Activated naive CD8-positive, alpha-beta T cell treated with anti-CD3 and anti-CD28 coated beads, Interleukin-2, amount 50 U/mL, for 24 hours (primary cell): Measurements from ENCODE around the gene UBE3B.

Experiments
- ATAC-seq: fragments of 150-1000 bp; cut with Tn5 transposase; one replicate; pipeline ENCODE4 v1.10.0; 2021
- DNase-seq: peaks from one replicate; pipeline ENCODE4 v3.0.0; 2021
- H3K27ac Mint-ChIP-seq: one replicate; pipeline ENCODE4 v1.8.0; 2021; ENCODE audit warnings: mild to moderate bottlenecking, mixed read lengths
- H3K27me3 Mint-ChIP-seq: one replicate; pipeline ENCODE4 v1.8.0; 2021; ENCODE audit warnings: mixed read lengths
- H3K36me3 Mint-ChIP-seq: one replicate; pipeline ENCODE4 v1.8.0; 2021; ENCODE audit warnings: low read depth, mixed read lengths
- H3K4me1 Mint-ChIP-seq: one replicate; pipeline ENCODE4 v1.8.0; 2021; ENCODE audit warnings: mixed read lengths
- H3K4me3 Mint-ChIP-seq: one replicate; pipeline ENCODE4 v1.8.0; 2021; ENCODE audit warnings: mild to moderate bottlenecking, moderate library complexity, mixed read lengths
- H3K9me3 Mint-ChIP-seq: one replicate; pipeline ENCODE4 v1.8.0; 2021; ENCODE audit warnings: mixed read lengths

The UBE3B gene

DNA sequence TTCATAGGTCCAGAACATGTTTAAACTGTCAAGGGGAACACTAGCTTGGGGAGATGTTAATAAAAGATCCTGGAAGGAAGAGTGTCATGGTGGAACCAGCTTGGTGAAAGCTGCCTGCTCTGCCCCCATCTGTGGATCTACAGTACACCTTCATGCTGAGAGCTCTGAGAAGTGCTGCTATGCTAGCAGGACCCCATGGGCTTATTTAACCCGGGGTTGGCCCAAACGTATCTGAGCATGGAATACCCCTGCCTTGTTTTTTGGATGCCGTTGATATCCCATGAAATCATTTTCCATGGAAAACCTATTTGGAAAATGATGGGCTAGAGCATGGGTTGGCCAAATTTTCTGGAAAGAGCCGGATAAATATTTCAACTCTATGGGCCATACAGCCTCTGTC, 14.2 kb downstream of the UBE3B start:
- no peaks in the 10 kb centered on the region for H3K27me3 Mint-ChIP-seq
- ATAC-seq (no peak), DNase-seq (no peak)
- H3K4me3 Mint-ChIP-seq = no peak overlapping the region
- no peaks in the 10 kb centered on the region for H3K4me1 Mint-ChIP-seq
- H3K36me3 Mint-ChIP-seq = peaks cover 25% of the 10 kb centered on the region
- H3K9me3 Mint-ChIP-seq = no peaks in the 10 kb centered on the region
- no peak overlapping the region for H3K27ac Mint-ChIP-seq

DNA sequence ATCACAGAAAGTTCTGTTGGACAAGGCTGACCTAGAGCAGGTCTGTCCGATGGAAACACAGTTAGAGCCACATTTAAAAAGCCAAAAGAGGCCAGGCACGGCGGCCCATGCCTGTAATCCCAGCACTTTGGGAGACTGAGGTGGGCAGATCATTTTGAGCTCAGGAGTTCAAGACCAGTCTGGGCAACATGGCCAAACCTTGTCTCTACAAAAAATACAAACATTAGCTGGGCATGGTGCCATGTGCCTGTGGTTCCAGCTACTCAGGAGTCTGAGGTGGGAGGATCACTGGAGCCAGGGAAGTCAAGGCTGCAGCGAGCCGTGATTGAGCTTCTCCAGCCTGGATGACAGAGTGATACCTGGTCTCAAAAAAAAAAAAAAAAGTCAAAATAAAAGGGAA, 14.9 kb downstream of the UBE3B start:
- Mint-ChIP-seq H3K27ac (no peak overlapping the region), H3K4me1 (no peaks in the 10 kb centered on the region), H3K27me3 (no peaks in the 10 kb centered on the region), H3K36me3 (peaks cover 24% of the 10 kb centered on the region), H3K4me3 (no peak overlapping the region), H3K9me3 (no peaks in the 10 kb centered on the region)
- DNase-seq = no peak
- no peak for ATAC-seq

- H3K9me3 Mint-ChIP-seq = no peaks in the 10 kb centered on the region
- peaks cover 29% of the 10 kb centered on the region for H3K36me3 Mint-ChIP-seq
- H3K27ac Mint-ChIP-seq = no peak overlapping the region
- H3K4me1 Mint-ChIP-seq = no peaks in the 10 kb centered on the region
- no peak for DNase-seq
- no peak for ATAC-seq
- H3K4me3 Mint-ChIP-seq = no peak overlapping the region
- H3K27me3 Mint-ChIP-seq = no peaks in the 10 kb centered on the region
Measured at GRCh38 chr12:109493090-109493489, 15.7 kb downstream of the UBE3B start.

DNA sequence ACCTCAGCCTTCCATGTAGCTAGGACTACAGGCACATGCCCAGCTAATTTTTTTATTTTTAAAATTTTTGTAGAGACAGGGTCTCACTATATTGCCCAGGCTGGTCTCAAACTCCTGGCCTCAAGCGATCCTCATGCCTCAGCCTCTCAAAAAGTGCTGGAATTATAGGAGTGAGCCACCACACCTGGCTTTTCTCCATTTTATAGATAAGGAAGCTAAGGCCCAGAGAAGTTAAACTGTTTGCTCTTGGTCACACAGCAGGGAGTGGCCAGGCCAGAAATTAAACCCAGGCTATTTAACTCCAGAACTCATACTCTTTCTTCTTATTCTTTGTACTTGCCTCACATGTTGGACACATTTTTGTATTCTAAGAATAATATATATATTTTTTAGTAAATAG, 16.5 kb downstream of the UBE3B start:
- DNase-seq = no peak
- Mint-ChIP-seq H3K36me3 (peaks cover 32% of the 10 kb centered on the region), H3K4me3 (no peak overlapping the region), H3K27ac (no peak overlapping the region), H3K27me3 (no peaks in the 10 kb centered on the region), H3K4me1 (no peaks in the 10 kb centered on the region), H3K9me3 (no peaks in the 10 kb centered on the region)
- ATAC-seq = no peak

GRCh38 chr12:109494348-109494881, 17.0 kb downstream of the UBE3B start:
- no peak for DNase-seq
- Mint-ChIP-seq H3K9me3 (no peaks in the 10 kb centered on the region), H3K4me1 (no peaks in the 10 kb centered on the region), H3K27ac (no peak overlapping the region), H3K27me3 (no peaks in the 10 kb centered on the region), H3K4me3 (no peak overlapping the region), H3K36me3 (peaks cover 29% of the 10 kb centered on the region)
- ATAC-seq = no peak

DNA sequence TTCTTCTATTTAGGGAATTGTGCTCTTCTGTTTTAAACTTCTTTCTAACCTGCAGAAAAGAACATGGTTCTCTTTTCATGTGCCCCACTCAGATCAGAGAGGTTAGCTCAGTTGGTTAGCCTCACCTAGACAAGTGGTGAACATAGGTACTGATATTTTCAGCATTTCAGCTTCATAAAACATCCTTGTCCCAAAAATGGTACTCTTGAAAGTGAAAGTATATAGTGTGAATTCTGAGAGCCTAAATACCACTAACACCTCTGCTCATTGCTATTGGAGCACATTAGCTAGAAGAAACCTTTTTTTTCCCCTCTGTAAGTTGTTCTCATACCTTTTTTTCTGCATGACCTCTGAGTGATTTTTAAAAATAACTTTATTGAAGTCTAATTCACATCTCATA, 17.6 kb downstream of the UBE3B start:
- H3K27me3 Mint-ChIP-seq = no peaks in the 10 kb centered on the region
- DNase-seq (no peak), ATAC-seq (no peak)
- no peaks in the 10 kb centered on the region for H3K4me1 Mint-ChIP-seq
- no peaks in the 10 kb centered on the region for H3K9me3 Mint-ChIP-seq
- H3K27ac Mint-ChIP-seq = no peak overlapping the region
- H3K4me3 Mint-ChIP-seq = no peak overlapping the region
- peaks cover 28% of the 10 kb centered on the region for H3K36me3 Mint-ChIP-seq

GRCh38 chr12:109496306-109496705, 18.9 kb downstream of the UBE3B start:
- ATAC-seq (no peak), DNase-seq (no peak)
- no peaks in the 10 kb centered on the region for H3K4me1 Mint-ChIP-seq
- no peak overlapping the region for H3K4me3 Mint-ChIP-seq
- H3K27me3 Mint-ChIP-seq = no peaks in the 10 kb centered on the region
- no peaks in the 10 kb centered on the region for H3K9me3 Mint-ChIP-seq
- H3K27ac Mint-ChIP-seq = no peak overlapping the region
- peaks cover 34% of the 10 kb centered on the region for H3K36me3 Mint-ChIP-seq

- DNase-seq (no peak), ATAC-seq (no peak)
- peaks cover 37% of the 10 kb centered on the region for H3K36me3 Mint-ChIP-seq
- H3K4me3 Mint-ChIP-seq = no peak overlapping the region
- H3K27ac Mint-ChIP-seq = no peak overlapping the region
- no peaks in the 10 kb centered on the region for H3K27me3 Mint-ChIP-seq
- no peaks in the 10 kb centered on the region for H3K9me3 Mint-ChIP-seq
- no peaks in the 10 kb centered on the region for H3K4me1 Mint-ChIP-seq
Measured at GRCh38 chr12:109497675-109498074, 20.2 kb downstream of the UBE3B start.

DNA sequence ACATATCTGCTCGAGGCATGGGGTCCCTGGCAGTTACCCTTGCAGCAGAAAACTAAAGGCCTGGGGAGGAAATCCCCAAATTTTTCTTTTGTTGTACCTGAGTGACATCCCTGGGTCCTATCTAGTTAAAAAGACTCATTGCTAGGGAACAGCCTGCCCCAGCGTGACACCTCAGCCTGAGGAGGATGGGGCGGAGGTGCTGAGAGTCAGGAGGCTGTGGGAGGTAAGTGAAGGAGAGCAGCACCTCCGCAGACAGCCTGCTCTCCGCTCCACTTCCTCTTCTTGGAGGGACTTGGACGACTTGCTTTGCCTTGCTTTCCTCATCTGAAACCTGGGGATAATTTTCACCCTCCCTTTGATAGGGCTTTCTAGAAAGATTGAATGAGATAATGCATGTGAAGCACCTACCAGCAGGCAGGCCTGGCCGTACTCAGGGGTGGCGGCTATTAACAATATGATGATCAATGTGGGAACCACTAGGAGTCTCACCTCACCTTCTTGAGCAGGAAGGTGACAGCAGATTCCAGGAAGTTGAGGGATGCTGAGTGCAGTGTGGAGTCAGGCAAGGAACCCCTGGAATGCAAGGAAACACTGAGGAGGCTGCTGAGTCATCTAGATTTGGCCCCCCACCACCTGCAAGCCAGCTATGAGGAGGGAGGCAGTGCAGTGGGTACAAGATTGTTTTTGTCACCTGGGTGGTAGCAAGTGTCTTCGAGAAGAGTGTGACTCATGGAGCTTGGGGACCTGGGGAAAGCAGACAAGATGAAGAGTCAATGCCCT, 23.2 kb downstream of the UBE3B start:
- Mint-ChIP-seq H3K9me3 (no peaks in the 10 kb centered on the region), H3K27me3 (no peaks in the 10 kb centered on the region), H3K27ac (no peak overlapping the region), H3K36me3 (peaks cover 35% of the 10 kb centered on the region), H3K4me1 (no peaks in the 10 kb centered on the region), H3K4me3 (no peak overlapping the region)
- ATAC-seq (no peak), DNase-seq (no peak)

- DNase-seq = no peak
- no peak overlapping the region for H3K27ac Mint-ChIP-seq
- no peaks in the 10 kb centered on the region for H3K9me3 Mint-ChIP-seq
- no peaks in the 10 kb centered on the region for H3K27me3 Mint-ChIP-seq
- no peaks in the 10 kb centered on the region for H3K4me1 Mint-ChIP-seq
- no peak overlapping the region for H3K4me3 Mint-ChIP-seq
- peaks cover 31% of the 10 kb centered on the region for H3K36me3 Mint-ChIP-seq
- ATAC-seq = no peak
Measured at GRCh38 chr12:109501299-109501698, 23.9 kb downstream of the UBE3B start.

DNA sequence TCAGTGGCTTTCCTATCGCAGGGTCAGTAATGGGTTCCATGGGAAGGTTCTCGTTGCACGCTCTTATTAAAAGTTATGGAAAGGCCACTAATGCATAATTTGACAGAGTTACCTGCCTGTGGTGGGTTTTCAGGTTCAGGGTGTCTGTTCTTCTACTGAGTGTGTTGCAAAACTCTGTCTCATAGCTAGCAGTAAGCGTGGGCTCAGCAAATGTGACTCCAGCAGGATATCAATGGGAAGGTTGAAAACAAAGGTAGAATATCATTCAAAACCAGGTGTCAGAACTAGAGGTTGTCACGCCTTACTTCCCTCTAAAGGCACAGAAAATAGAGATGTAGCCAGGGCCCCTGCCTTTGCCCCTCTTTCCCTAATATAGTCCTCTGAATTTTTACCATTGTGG, 24.9 kb downstream of the UBE3B start:
- no peak for ATAC-seq
- Mint-ChIP-seq H3K27me3 (no peaks in the 10 kb centered on the region), H3K9me3 (no peaks in the 10 kb centered on the region), H3K27ac (no peak overlapping the region), H3K4me3 (no peak overlapping the region), H3K4me1 (no peaks in the 10 kb centered on the region), H3K36me3 (peaks cover 31% of the 10 kb centered on the region)
- no peak for DNase-seq

- DNase-seq = no peak
- Mint-ChIP-seq H3K4me1 (no peaks in the 10 kb centered on the region), H3K9me3 (no peaks in the 10 kb centered on the region), H3K4me3 (no peak overlapping the region), H3K36me3 (peaks cover 24% of the 10 kb centered on the region), H3K27ac (no peak overlapping the region), H3K27me3 (no peaks in the 10 kb centered on the region)
- no peak for ATAC-seq
Measured at GRCh38 chr12:109503611-109504010, 26.2 kb downstream of the UBE3B start.

DNA sequence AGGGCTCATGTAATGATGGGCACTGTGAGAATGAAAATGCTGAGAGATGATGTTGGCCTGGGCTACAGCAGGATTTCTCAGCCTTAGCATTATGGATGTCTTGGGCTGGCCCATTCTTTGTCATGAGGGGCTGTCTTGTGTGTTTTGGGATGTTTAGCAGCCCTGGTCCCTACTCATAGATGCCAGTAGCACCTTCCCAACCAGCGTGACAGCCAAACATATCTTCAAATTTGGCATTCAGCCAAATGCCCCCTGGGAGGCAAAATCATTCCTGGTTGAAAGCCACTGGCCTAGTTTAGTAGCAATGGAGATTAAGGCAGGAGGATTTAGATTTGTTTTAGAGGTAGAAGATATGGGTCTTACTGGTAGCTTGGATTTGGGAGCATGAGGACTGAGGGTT, 26.6 kb downstream of the UBE3B start:
- no peak for ATAC-seq
- no peak for DNase-seq
- Mint-ChIP-seq H3K36me3 (peaks cover 24% of the 10 kb centered on the region), H3K27ac (no peak overlapping the region), H3K9me3 (no peaks in the 10 kb centered on the region), H3K4me3 (no peak overlapping the region), H3K4me1 (no peaks in the 10 kb centered on the region), H3K27me3 (no peaks in the 10 kb centered on the region)

GRCh38 chr12:109510196-109510595, 32.8 kb downstream of the UBE3B start:
- Mint-ChIP-seq H3K36me3 (peaks cover 14% of the 10 kb centered on the region), H3K27ac (no peak overlapping the region), H3K27me3 (no peaks in the 10 kb centered on the region), H3K4me3 (no peak overlapping the region), H3K9me3 (no peaks in the 10 kb centered on the region), H3K4me1 (no peaks in the 10 kb centered on the region)
- no peak for DNase-seq
- ATAC-seq = no peak

DNA sequence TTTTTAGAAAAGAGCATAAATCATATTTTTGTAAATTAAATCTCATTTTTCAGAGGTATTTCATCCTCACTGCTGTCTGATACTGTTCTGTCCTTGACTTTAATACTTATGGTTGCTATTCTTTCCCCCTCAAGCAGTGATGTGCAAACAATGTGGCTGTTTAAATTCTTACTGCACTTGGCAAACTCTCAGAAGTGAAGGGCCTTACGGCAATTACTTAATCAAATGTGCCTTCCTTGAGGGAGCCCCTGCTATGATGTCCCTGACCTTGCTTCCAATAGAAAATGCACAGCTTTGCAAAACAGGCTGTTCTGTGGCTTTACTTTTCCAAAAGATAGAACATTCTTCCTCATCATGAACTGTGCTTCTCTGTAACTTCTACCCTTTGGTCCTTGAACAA, 35.2 kb downstream of the UBE3B start:
- DNase-seq = no peak
- H3K4me3 Mint-ChIP-seq = no peak overlapping the region
- H3K36me3 Mint-ChIP-seq = peaks cover 24% of the 10 kb centered on the region
- no peaks in the 10 kb centered on the region for H3K27me3 Mint-ChIP-seq
- no peaks in the 10 kb centered on the region for H3K4me1 Mint-ChIP-seq
- ATAC-seq = no peak
- no peaks in the 10 kb centered on the region for H3K9me3 Mint-ChIP-seq
- H3K27ac Mint-ChIP-seq = no peak overlapping the region

GRCh38 chr12:109513051-109513450, 35.6 kb downstream of the UBE3B start:
- no peaks in the 10 kb centered on the region for H3K27me3 Mint-ChIP-seq
- peaks cover 28% of the 10 kb centered on the region for H3K36me3 Mint-ChIP-seq
- DNase-seq (no peak), ATAC-seq (no peak)
- H3K4me3 Mint-ChIP-seq = no peak overlapping the region
- H3K4me1 Mint-ChIP-seq = no peaks in the 10 kb centered on the region
- no peaks in the 10 kb centered on the region for H3K9me3 Mint-ChIP-seq
- no peak overlapping the region for H3K27ac Mint-ChIP-seq
